ENCODE measurements around the gene RRAGD.
"Not testable (repeated sequence)": the region's sequence is repeated elsewhere in the genome, so short reads cannot be mapped to it uniquely, and the experiment has no call there.

Gene RRAGD

DNA sequence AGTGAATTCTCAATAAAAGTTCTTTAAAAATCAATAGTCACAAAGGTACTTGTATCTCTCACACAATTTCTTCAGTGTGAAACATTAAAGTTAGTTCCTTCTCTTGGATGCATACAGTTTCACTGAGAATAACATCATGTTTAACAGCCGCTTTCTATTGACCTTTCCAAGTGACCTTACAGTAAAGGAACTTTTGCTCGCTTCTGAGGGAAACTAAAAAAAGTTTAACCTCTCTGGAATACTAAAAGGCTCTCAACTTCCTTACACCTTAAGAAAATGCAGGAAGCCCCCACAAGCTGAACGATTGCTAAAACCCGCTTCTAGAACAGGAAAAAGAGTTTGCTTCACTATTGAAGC is 1.3 kb downstream of the RRAGD start:
- DNase-seq: no peak

- DNase-seq: peak; percentile 79
Observed at GRCh38 chr6:89410231-89410761, 1.8 kb downstream of the RRAGD start.

DNA sequence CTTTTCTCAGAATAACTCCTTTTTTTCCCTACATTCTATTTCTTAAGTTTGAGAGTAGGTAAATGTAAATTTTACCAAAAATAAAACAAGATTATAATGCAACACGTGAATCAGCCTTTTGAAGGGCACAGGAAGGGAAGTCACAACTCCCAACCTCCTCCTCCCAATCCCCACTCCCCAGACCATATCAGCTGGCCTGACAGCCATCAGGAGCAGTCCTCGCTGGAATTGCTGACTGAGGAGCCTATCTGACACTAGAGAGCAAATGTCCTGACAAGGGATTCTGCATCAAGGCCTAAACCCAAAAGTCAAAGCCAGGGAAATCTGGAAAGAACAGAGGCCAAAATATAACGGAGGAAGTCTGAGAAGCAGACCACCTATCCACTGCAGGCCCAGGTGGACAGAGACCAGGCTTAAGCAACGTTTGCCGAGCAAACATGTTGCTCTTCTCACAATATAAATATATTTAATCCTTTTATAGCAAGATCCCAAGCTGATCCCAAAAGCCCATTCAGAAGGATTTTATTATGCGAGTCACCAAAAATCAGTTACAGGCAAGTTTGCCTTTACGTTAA is 2.5 kb downstream of the RRAGD start:
- no peak for DNase-seq

DNA sequence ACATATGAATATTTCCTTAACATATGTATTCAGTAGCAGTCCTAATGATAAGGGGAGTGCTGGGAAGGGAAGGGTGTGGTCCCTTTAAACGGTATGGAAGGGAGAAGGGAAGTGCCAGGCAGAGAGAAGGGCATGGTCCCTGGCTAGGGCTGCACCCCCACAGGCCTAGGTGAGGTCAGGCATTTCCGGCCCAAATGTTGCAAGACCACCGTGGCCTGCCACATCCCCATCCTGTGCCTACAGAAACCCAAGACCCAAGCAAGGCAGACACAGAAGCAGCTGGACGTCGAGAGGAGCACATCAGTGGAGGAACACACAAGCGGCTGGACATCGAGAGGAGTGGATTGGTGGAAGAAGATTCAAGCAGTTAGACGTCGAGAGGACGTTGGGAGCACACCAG is 5.9 kb downstream of the RRAGD start:
- no peak for DNase-seq

DNA sequence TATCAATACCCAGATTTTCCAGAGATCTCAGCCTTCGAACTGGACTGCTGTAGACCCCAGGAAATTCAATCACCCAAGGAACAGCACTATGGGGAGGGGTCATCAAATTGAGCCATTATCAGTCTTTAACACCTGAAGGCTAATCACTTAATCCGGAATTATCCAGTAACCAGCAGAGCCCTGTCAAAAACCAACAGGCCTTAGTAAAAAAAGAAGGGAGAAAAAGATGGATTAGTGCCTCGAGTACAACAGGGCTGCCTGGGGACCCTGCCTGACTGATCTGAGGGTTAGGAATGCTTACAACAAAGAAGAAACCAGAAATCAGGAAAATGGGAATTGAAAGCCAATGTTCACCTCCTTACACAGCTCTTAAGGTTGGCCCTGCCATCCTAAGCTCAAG is 7.6 kb downstream of the RRAGD start:
- DNase-seq: no peak

- no peak for DNase-seq
Observed at GRCh38 chr6:89402776-89403175, 9.3 kb downstream of the RRAGD start.

DNA sequence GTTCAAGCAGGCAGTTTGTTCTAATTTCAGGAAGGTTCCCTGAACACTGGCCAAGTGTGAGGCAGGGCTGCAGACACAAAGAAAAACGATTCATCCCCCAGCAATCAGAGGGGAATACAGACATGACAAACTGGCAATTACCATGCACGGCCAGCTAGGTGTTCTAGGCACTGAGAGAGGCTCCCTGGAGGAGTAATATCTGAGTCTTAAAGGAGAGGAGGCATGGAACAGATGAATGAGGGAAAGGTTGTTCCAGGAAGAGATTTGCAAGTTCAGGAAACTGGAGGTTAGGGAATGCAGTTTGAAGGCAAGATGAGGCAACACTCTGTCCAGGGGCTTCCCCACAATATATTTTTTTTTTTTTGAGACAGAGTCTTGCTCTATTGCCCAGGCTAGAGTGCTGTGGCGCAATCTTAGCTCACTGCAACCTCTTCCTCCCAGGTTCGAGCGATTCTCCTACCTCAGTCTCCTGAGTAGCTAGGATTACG is 11.1 kb downstream of the RRAGD start:
- DNase-seq: no peak

DNA sequence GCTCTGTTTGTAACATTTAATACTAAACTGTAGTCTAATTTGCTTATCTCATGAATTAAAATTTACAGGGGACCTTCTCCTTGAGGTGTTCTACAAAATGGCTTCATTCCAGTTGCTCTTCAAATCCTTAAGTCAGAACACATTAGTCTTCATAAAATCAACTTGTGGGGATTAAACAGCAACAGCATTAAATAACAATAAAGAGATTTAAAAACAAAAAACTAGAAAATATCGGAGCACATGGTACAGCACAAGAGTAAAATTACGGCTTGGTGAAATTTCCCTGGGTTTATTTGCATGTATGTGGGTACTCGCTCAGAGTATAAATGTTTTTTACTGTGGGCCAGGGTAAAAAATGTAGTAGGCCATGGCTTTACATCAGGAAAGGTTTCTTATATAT is 12.0 kb downstream of the RRAGD start:
- peak; percentile 31 for DNase-seq

DNA sequence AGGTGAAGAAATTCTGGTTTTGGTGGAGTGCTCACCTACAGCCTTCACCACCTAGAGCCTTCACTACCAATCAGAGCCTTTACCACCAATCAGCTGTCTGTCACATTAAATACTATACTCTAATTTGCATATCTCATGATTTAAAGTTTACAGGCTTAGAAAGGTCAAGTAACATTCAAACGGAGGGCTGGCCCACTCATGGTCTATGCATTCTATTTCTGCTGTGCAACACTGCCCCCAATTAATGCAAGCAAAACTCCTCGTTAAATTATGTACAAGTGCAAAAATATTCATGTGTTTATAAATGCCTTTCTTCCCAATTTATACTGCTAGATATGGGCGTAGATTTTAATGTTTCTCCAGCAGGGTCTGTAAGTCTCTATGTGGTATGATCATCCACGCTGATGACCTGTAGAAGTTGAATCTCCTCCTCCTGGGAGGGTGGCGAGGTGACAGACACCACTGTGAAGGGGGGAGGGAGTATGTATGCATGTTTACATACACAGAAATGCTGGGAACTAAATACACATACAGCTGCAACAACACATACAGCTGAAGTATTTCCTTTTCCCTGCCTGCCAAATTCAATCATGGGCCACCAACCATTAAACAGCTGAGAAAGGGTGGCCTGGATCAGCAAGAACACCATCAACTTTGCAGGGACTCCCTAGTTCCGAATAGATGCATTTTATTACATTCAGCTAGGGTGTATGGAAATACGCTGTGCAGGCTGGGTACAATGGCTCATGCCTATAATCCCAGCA is 13.1 kb downstream of the RRAGD start:
- no peak for DNase-seq

GRCh38 chr6:89397884-89398283 is 14.2 kb downstream of the RRAGD start:
- DNase-seq: not testable (repeated sequence)

DNA sequence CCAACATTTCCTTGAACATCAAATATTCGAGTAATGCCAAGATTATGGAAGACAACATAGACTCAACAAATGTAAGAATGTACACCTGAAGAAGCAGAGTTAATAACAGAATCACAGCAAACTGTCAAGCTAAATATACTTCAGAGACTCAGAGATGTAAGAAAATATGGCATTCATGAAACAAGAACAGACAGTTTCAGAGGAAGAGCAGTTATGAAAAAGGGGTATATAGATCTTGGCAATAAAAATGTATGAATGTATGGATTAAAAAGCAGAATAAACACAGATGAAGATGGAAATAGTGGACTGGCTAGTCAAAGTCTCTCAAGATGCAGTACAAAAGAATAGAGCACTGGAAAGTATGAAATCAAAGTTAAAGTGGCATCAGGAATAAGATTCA is 18.4 kb downstream of the RRAGD start:
- no peak for DNase-seq

DNA sequence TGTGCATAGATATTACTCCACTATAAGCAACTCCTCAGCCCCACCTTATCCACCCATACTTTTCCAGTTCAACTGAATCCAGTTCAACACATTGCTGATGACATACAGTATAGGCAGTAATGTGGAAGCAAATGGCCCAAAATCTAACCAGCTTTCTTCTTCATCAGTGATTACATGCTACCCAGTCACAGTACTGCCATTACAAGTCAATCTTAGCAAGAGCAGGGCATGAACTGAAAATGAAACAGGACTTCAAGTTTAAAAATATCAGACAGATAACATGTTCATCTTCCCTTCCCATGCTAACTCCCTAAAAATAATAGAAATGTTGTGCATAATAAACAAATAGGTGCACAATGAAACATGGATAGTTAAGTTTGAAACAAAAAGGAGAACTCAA is 19.2 kb downstream of the RRAGD start:
- no peak for DNase-seq

DNA sequence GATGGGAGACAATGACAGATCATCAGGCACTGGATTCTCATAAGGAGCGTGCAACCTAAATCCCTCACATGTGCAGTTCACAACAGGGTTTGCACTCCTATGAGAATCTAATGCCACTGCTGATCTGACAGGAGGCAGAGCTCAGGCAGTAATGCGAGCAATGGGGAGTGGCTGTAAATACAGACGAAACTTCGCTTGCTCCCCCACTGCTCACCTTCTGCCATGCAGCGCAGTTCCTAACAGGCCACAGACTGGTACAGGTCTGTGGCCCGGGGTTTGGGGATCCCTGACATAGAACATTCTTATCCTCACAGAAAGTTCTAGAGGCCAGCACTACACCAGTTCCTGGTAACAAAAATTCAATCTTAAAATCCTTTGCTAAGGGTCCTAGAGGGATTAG is 23.2 kb downstream of the RRAGD start:
- DNase-seq: no peak

DNA sequence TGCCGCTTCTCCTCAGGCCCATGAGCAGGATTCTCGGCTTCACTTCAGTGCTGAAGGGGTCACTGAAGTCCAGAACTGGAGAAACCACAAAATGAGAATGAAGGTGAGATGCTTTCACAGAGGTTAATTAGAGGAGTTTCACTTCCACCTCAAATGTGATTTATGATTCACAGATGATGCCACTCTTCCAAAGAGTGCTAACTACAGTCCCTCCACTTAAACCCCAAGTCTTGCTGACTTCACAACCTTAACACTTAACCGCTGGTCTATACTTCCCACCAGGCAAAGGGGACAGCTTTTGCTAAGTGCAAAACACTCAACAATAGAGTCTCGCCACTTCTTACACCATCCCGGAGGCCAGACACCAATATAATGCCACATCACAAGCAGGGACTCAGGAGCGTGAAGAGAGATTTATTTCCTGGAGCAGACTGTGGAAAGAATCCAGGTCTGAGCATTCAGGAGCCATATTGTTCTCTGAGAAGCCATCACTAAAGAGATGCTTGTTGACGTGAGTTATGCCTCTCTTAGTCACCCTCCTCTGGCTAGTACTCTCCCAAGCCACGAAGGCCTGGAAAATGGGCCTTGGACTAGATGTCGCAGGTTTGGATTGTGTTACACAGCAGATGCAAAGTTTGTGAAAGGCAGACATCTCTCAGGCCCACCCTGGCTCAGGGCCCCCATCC is 24.4 kb downstream of the RRAGD start:
- no peak for DNase-seq

DNA sequence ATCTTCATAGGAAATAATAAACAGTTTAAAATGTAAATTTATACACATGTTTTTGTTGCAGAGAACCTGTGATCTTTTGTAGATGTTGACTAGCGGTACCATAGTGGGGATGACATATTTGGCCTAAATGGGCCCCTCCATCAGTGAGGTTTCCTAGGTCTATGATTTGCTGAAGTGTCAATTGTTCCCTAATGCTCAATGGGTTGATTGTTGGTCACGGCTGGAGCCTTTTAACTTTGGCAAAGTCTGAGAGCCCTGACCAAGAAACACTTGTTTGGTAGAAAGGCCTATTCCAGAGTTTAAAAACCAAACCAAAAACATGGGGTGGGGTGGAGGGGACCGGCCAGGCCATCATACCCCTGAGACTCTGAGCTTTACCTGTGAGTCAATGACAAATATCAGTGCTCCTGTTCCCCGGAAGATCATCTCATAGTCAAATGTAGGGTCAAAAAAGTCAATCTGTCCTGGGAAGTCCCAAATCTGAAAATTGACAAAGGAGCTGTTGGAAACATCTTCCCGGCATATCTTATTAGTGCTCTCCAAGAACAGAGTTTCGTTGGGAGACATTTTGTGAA is 25.1 kb downstream of the RRAGD start:
- no peak for DNase-seq

DNA sequence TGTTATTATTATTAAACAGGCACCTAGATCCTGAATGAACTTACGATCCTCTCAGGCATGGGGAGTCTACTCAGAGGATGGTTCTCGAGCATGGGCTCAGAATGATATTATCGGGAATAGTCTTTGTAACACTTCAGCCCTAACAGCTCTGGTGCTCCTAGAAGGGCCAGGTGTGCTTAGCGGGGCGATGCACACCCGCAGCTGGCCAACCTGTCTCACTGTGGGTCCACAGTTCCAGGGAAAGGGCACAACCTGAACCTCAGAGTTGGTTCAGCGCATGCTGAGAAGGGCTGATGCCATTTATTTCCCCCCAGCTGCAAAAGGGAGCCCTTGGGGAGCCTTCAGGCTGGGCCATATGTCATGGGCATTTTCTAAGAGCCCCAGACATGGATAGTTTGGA is 26.2 kb downstream of the RRAGD start:
- no peak for DNase-seq

DNA sequence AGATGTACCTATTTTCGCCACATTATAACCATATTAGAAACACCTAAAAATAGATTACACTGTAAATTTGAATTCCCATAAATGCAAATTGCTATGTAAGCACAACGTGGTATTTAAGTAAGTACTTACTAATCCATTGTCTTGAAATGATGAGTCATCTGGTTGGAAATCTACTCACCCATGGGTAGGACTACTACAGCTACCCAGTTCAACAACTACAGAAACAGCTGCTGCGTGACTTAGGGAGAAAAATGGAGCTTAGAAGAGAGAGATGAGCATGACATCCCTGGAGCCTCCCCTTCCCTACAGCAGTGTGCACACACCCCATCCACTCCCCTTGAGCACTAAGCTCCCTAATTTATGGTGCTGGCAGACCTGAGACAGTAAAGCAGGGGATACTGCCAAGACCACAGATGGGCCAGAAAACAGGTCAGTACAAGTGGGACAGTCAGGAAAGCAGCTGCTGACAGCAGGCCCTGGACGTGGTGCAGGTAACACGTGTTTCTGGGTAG is 26.9 kb downstream of the RRAGD start:
- DNase-seq: no peak

DNA sequence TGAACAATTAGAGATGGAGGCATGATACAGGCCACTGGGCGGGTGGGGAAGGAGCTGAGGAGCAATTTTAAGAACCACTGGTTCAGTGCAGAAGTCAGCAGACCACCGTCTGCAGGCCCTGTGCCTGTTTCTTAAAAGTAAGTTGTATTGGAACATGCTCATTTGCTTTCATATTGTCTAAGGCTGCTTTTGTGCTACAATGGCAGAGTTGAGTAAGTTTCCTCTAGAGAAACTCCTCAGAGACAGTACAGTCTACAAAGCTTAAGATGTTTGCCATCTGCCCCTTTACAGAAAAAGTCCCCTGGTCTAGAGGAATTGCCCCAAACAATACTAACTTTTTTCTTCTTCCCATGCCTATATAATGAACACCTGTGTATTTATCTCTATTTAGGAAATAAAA is 31.0 kb downstream of the RRAGD start:
- no peak for DNase-seq

DNA sequence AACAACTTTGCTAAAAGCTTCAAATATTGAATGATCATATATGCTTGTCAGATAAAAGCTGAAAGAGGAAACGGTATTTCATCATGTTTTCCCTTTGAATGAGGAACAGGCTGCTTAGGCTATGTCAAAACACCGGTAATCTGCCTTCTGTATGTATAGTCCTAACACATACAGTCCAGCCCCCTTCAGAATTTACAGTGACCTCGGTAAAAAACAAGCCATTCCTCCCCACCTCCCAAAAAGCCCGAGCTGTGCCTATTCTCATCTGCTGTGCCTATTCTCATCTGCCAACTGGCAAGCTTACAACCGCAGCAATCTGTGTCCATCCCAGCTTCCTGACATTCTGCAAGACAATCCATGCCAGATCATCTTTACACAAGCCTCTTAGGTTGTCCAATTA is 32.8 kb downstream of the RRAGD start:
- DNase-seq: no peak

- no peak for DNase-seq
Observed at GRCh38 chr6:89378628-89379027, 33.4 kb downstream of the RRAGD start.

GRCh38 chr6:89375427-89376267 is 36.4 kb downstream of the RRAGD start:
- DNase-seq: peak; percentile 89

- no peak for DNase-seq
Observed at GRCh38 chr6:89372506-89372901, 39.6 kb downstream of the RRAGD start.
